ENCODE results near the gene SYNDIG1L.

The SYNDIG1L gene

DNA sequence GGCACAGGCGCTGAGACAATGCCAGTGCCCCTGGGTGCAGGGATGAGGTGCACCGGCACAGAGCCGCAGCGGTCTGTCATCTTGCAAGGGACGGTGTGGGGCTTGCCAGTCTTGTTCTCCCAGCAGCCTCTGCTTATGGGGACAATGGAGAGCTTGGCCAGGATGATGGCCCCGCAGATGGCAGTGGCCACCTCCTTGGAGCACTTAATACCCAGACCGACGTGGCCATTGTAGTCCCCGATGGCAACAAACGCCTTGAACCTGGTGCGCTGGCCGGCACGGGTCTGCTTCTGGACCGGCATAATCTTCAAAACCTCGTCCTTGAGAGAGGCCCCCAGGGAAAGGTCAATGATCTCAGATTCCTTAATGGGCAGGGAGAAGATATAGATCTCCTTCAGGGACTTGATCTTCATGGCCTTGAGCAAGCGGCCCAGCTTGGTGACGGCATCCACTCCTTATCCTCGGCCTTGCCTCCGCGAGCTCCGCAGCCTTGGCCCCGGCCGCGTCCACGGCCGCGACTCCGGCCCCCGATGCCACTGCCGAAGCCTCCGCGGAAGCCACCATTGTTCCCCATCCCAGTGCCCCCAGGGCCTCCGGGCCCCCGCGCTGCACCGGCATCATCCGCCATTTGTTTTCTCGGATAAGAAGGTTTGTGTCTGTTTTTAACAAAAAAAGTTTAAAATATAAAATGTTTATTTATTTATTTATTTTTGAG, 47.9 kb downstream of the SYNDIG1L start:
- H3K36me3 ChIP-seq (ENCODE audit: control insufficient read depth in 5 of 5, insufficient read depth in 5 of 5, low read length in 5 of 5), result no peaks in the 10 kb centered on the region
- no peak overlapping the region for H3K27ac ChIP-seq (ENCODE audit: low read depth, low read length)
- no peaks in the 10 kb centered on the region for H3K9me3 ChIP-seq (ENCODE audit: control insufficient read depth in 5 of 5, low read length in 5 of 5)
- no peaks in the 10 kb centered on the region for H3K4me1 ChIP-seq (ENCODE audit: control insufficient read depth in 5 of 5, insufficient read depth in 5 of 5, low read length in 5 of 5)
- H3K9ac ChIP-seq (ENCODE audit: low read length in 5 of 5), result no peak overlapping the region
- no peak overlapping the region for H3K4me3 ChIP-seq (ENCODE audit: low read depth in 1 of 5, low read length in 5 of 5)
- no peaks in the 10 kb centered on the region for H3K27me3 ChIP-seq (ENCODE audit: control insufficient read depth in 5 of 5, insufficient read depth in 4 of 5, low read length in 5 of 5)

DNA sequence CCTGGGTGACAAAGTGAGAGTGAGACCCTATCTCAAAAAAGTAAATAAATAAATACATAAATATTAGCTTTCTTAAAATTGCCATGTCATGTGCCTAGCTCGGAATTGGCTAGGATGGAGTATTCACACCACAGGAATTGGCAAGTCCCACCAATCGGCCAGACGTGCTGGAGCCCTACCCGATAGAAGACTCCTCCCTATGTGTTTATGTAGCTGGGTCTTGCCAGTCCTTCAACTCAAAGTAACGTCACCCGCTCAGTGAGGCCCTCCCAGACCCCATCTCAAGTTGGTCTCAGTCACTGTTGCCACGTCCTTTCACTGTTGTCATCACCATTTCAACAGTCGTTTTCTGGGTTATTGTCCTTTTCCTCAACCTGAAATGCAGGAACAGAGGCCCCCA, 57.6 kb downstream of the SYNDIG1L start:
- Histone ChIP-seq H3K4me3 (ENCODE audit: low read depth in 1 of 5, low read length in 5 of 5) (no peak overlapping the region), H3K27ac (ENCODE audit: low read depth, low read length) (no peak overlapping the region), H3K4me1 (ENCODE audit: control insufficient read depth in 5 of 5, insufficient read depth in 5 of 5, low read length in 5 of 5) (no peaks in the 10 kb centered on the region), H3K27me3 (ENCODE audit: control insufficient read depth in 5 of 5, insufficient read depth in 4 of 5, low read length in 5 of 5) (peaks cover 0 to 8% (median 6%) of the 10 kb centered on the region in 5 donors), H3K9me3 (ENCODE audit: control insufficient read depth in 5 of 5, low read length in 5 of 5) (no peaks in the 10 kb centered on the region), H3K9ac (ENCODE audit: low read length in 5 of 5) (no peak overlapping the region), H3K36me3 (ENCODE audit: control insufficient read depth in 5 of 5, insufficient read depth in 5 of 5, low read length in 5 of 5) (no peaks in the 10 kb centered on the region)

DNA sequence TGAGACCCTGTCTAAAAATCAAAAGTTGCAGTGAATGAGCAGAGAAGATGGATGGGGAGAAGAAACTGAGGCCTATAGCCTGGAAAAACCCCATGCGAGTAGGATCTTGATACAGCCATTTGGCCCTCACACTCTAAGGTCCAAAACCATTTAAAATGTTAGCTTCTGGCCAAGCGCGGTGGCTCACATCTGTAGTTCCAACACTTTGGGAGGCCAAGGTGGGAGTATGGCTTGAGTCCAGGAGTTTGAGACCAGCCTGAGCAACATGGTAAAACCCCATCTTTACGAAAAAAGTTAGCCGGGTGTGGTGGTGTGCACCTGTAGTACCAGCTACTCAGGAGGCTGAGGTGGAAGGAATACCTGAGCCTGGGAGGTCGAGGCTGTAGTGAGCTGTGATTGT, 58.0 kb downstream of the SYNDIG1L start:
- no peak overlapping the region for H3K9ac ChIP-seq (ENCODE audit: low read length in 5 of 5)
- H3K27me3 ChIP-seq (ENCODE audit: control insufficient read depth in 5 of 5, insufficient read depth in 4 of 5, low read length in 5 of 5), result peaks cover 0 to 8% (median 6%) of the 10 kb centered on the region in 5 donors
- H3K36me3 ChIP-seq (ENCODE audit: control insufficient read depth in 5 of 5, insufficient read depth in 5 of 5, low read length in 5 of 5), result no peaks in the 10 kb centered on the region
- no peaks in the 10 kb centered on the region for H3K4me1 ChIP-seq (ENCODE audit: control insufficient read depth in 5 of 5, insufficient read depth in 5 of 5, low read length in 5 of 5)
- no peaks in the 10 kb centered on the region for H3K9me3 ChIP-seq (ENCODE audit: control insufficient read depth in 5 of 5, low read length in 5 of 5)
- H3K4me3 ChIP-seq (ENCODE audit: low read depth in 1 of 5, low read length in 5 of 5), result no peak overlapping the region
- H3K27ac ChIP-seq (ENCODE audit: low read depth, low read length), result no peak overlapping the region

DNA sequence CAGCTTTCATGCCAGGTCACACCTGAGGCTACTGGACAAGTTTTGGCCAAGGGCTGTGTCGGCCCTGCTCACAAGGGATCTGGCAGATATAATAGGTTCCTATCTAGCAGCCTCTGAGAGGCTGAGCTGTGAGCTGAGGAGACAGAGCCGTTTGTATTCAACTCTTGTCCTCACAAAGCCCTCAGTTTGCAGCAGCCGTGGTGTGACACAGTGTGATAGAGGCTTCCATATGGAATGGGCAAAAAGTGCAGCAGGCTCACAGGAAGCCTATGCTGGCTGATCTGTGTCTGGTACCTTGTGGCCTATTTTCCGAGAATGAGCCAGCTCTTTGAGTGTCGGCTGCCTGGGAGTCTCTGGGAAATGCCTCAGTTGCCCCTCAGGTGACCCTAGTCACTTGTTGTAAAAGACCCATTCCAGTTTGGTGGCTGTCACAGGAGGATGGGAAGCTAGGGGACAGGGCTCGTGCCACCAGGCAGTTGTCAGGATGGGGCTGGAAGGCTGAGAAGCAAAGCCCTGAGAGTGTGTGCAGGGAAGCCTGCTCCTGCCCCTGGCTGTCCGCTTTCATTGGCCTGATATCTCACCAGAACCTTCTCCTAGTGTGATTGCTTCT, 61.6 kb downstream of the SYNDIG1L start:
- Histone ChIP-seq H3K36me3 (ENCODE audit: control insufficient read depth in 5 of 5, insufficient read depth in 5 of 5, low read length in 5 of 5) (no peaks in the 10 kb centered on the region), H3K4me3 (ENCODE audit: low read depth in 1 of 5, low read length in 5 of 5) (no peak overlapping the region), H3K27me3 (ENCODE audit: control insufficient read depth in 5 of 5, insufficient read depth in 4 of 5, low read length in 5 of 5) (peaks cover 0 to 14% (median 4%) of the 10 kb centered on the region in 5 donors), H3K9me3 (ENCODE audit: control insufficient read depth in 5 of 5, low read length in 5 of 5) (no peaks in the 10 kb centered on the region), H3K4me1 (ENCODE audit: control insufficient read depth in 5 of 5, insufficient read depth in 5 of 5, low read length in 5 of 5) (peaks cover 0 to 4% (median 3%) of the 10 kb centered on the region in 5 donors), H3K9ac (ENCODE audit: low read length in 5 of 5) (no peak overlapping the region), H3K27ac (ENCODE audit: low read depth, low read length) (no peak overlapping the region)

DNA sequence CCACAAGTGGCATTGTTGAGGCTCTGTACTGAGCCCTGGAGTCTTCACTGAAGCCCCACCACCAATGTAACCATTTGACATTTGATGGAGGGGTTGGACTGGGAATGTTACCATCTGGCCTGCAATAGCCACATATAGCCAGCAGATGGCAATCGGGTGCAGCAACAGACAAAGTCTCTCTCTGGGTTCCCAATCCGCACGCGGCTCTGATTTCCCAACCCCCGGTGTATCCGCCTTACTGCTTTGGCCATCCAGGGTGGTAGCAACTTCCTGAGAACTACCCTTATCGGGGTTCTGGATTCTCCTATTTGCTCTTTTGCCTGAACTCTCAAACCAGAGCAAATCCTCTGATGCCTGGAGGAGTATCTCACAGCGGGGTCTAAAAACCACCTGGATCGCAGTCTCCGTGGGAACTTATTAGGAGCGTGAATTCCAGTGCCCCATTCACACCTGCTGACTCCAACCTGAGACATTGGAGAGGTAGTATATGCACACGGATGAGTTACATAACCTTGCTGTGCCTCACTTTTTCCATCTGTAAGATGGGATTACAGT, 63.6 kb downstream of the SYNDIG1L start:
- Histone ChIP-seq H3K36me3 (ENCODE audit: control insufficient read depth in 5 of 5, insufficient read depth in 5 of 5, low read length in 5 of 5) (no peaks in the 10 kb centered on the region), H3K27me3 (ENCODE audit: control insufficient read depth in 5 of 5, insufficient read depth in 4 of 5, low read length in 5 of 5) (peaks cover 0 to 14% (median 3%) of the 10 kb centered on the region in 5 donors), H3K4me1 (ENCODE audit: control insufficient read depth in 5 of 5, insufficient read depth in 5 of 5, low read length in 5 of 5) (peaks cover 0 to 4% (median 3%) of the 10 kb centered on the region in 5 donors), H3K4me3 (ENCODE audit: low read depth in 1 of 5, low read length in 5 of 5) (no peak overlapping the region), H3K27ac (ENCODE audit: low read depth, low read length) (no peak overlapping the region), H3K9ac (ENCODE audit: low read length in 5 of 5) (no peak overlapping the region), H3K9me3 (ENCODE audit: control insufficient read depth in 5 of 5, low read length in 5 of 5) (no peaks in the 10 kb centered on the region)

DNA sequence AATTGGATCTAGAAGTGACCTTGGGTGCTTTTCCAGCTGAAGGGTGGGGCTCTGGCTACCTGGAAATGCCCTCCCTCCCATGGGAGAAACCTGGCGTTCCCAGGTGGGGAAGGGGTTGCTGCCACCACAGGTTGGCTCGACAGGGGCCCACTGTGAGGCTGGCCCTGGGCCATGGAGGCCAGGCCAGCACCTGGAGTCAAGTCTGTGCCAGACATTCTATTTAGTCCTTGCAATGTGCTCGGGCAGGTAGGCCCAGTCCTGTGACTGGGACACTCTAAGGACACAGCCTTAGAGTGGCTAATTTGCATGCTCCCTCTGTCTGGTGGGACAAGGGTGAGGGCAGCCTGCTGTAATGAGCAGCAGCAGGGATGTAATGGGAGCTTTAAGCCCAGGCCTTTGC, 65.8 kb downstream of the SYNDIG1L start:
- no peaks in the 10 kb centered on the region for H3K36me3 ChIP-seq (ENCODE audit: control insufficient read depth in 5 of 5, insufficient read depth in 5 of 5, low read length in 5 of 5)
- no peaks in the 10 kb centered on the region for H3K9me3 ChIP-seq (ENCODE audit: control insufficient read depth in 5 of 5, low read length in 5 of 5)
- no peak overlapping the region for H3K27ac ChIP-seq (ENCODE audit: low read depth, low read length)
- peaks cover 0 to 4% (median 3%) of the 10 kb centered on the region in 5 donors for H3K4me1 ChIP-seq (ENCODE audit: control insufficient read depth in 5 of 5, insufficient read depth in 5 of 5, low read length in 5 of 5)
- no peak overlapping the region for H3K9ac ChIP-seq (ENCODE audit: low read length in 5 of 5)
- peaks cover 0 to 14% (median 3%) of the 10 kb centered on the region in 5 donors for H3K27me3 ChIP-seq (ENCODE audit: control insufficient read depth in 5 of 5, insufficient read depth in 4 of 5, low read length in 5 of 5)
- no peak overlapping the region for H3K4me3 ChIP-seq (ENCODE audit: low read depth in 1 of 5, low read length in 5 of 5)

DNA sequence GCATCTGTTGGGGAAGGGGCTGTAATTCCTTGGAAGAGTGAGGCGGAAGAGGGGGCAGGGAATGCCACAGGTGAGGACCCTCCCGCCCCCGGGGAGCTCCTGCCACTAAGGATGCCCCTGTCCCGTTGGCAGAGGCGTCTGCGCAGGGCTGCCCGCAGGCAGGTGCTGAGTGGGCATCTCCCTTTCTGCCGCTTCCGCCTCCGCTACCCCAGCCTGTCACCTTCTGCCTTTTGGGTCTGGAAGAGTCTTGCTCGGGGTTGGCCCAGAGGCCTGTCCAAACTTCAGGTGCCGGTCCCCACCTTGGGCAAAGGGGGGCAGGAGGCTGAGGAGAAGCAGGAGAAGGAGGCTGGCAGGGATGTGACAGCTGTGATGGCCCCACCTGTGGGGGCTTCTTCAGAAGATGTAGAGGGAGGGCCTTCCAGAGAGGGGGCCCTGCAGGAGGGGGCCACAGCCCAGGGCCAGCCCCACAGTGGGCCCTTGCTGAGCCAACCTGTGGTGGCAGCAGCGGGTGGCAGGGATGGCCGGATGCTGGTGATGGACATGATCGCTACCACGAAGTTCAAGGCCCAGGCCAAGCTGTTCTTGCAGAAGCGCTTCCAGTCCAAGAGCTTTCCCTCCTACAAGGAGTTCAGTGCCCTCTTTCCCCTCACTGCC, 67.7 kb downstream of the SYNDIG1L start:
- Histone ChIP-seq H3K4me1 (ENCODE audit: control insufficient read depth in 5 of 5, insufficient read depth in 5 of 5, low read length in 5 of 5) (peaks cover 0 to 4% (median 3%) of the 10 kb centered on the region in 5 donors), H3K36me3 (ENCODE audit: control insufficient read depth in 5 of 5, insufficient read depth in 5 of 5, low read length in 5 of 5) (no peaks in the 10 kb centered on the region), H3K9me3 (ENCODE audit: control insufficient read depth in 5 of 5, low read length in 5 of 5) (no peaks in the 10 kb centered on the region), H3K27me3 (ENCODE audit: control insufficient read depth in 5 of 5, insufficient read depth in 4 of 5, low read length in 5 of 5) (peaks cover 0 to 12% (median 3%) of the 10 kb centered on the region in 5 donors), H3K9ac (ENCODE audit: low read length in 5 of 5) (no peak overlapping the region), H3K4me3 (ENCODE audit: low read depth in 1 of 5, low read length in 5 of 5) (no peak overlapping the region), H3K27ac (ENCODE audit: low read depth, low read length) (no peak overlapping the region)

DNA sequence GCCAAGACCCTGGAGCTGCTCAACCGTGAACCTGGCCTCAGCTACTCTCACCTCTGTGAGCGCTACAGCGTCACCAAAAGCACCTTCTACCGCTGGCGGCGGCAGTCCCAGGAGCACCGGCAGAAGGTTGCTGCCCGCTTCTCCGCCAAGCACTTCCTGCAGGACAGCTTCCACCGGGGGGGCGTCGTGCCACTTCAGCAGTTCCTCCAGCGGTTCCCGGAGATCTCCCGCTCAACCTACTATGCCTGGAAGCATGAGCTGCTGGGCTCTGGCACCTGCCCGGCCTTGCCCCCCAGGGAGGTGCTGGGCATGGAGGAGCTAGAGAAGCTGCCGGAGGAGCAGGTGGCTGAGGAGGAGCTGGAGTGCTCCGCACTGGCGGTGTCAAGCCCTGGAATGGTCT, 68.4 kb downstream of the SYNDIG1L start:
- no peak overlapping the region for H3K4me3 ChIP-seq (ENCODE audit: low read depth in 1 of 5, low read length in 5 of 5)
- H3K36me3 ChIP-seq (ENCODE audit: control insufficient read depth in 5 of 5, insufficient read depth in 5 of 5, low read length in 5 of 5), result no peaks in the 10 kb centered on the region
- peaks cover 0 to 10% (median 3%) of the 10 kb centered on the region in 5 donors for H3K27me3 ChIP-seq (ENCODE audit: control insufficient read depth in 5 of 5, insufficient read depth in 4 of 5, low read length in 5 of 5)
- no peaks in the 10 kb centered on the region for H3K9me3 ChIP-seq (ENCODE audit: control insufficient read depth in 5 of 5, low read length in 5 of 5)
- peaks cover 0 to 4% (median 2%) of the 10 kb centered on the region in 5 donors for H3K4me1 ChIP-seq (ENCODE audit: control insufficient read depth in 5 of 5, insufficient read depth in 5 of 5, low read length in 5 of 5)
- no peak overlapping the region for H3K27ac ChIP-seq (ENCODE audit: low read depth, low read length)
- H3K9ac ChIP-seq (ENCODE audit: low read length in 5 of 5), result no peak overlapping the region

DNA sequence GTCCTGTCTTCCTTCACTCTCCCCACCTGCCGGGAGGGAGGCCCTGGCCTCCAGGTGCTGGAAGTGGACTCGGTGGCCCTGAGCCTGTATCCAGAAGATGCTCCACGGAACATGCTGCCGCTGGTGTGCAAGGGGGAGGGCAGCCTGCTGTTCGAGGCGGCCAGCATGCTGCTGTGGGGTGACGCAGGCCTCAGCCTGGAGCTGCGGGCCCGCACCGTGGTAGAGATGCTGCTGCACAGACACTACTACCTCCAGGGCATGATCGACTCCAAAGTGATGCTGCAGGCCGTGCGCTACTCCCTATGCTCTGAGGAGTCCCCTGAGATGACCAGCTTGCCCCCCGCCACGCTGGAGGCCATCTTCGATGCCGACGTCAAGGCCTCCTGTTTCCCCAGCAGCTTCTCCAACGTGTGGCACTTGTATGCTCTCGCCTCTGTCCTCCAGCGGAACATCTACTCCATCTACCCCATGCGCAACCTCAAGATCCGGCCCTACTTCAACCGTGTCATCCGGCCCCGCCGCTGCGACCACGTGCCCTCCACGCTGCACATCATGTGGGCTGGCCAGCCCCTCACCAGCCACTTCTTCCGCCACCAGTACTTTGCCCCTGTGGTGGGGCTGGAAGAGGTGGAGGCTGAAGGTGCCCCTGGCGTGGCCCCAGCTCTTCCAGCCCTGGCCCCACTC, 69.0 kb downstream of the SYNDIG1L start:
- Histone ChIP-seq H3K9ac (ENCODE audit: low read length in 5 of 5) (no peak overlapping the region), H3K4me1 (ENCODE audit: control insufficient read depth in 5 of 5, insufficient read depth in 5 of 5, low read length in 5 of 5) (no peaks in the 10 kb centered on the region), H3K27ac (ENCODE audit: low read depth, low read length) (no peak overlapping the region), H3K9me3 (ENCODE audit: control insufficient read depth in 5 of 5, low read length in 5 of 5) (no peaks in the 10 kb centered on the region), H3K27me3 (ENCODE audit: control insufficient read depth in 5 of 5, insufficient read depth in 4 of 5, low read length in 5 of 5) (peaks cover 0 to 10% (median 3%) of the 10 kb centered on the region in 5 donors), H3K4me3 (ENCODE audit: low read depth in 1 of 5, low read length in 5 of 5) (no peak overlapping the region), H3K36me3 (ENCODE audit: control insufficient read depth in 5 of 5, insufficient read depth in 5 of 5, low read length in 5 of 5) (no peaks in the 10 kb centered on the region)
